Pancreas (tissue), 10 donors: Measurements from ENCODE around the gene ABCA1. TPM values are rescaled to one million over a fixed set of nuclear protein-coding genes. Genes with fewer than 3 reads are reported as not detected.

Experiments
- ATAC-seq, 4 donors: fragments of 200-7000 bp; cut with Tn5 transposase; one replicate each; pipeline versions ENCODE4 v1.8.0 to v1.9.1; 2020; ENCODE audit warnings: mild to moderate bottlenecking in 4 of 4, moderate library complexity in 4 of 4
- DNase-seq, 6 donors: peaks; one replicate each; pipeline ENCODE4 v3.0.0-alpha.2; 2020
- FAIRE-seq: peaks from 2 replicates; lab custom pipeline; 2012; peaks lifted over from hg19 to GRCh38; lab: Jason Lieb, UNC
- H3K27ac ChIP-seq, 4 donors: fragments of 200-600 bp; sonication (generic); 1 replicate in 3 of 4; 2 replicates in 1 of 4; pipeline versions ENCODE4 v1.5.0 to v1.8.0; 2020
- H3K27me3 ChIP-seq, 4 donors: fragments of 200-600 bp; one replicate each; pipeline ENCODE4 v1.8.0; 2021
- H3K36me3 ChIP-seq, 3 donors: fragments of 200-600 bp; sonication (generic) in 1 of 3; one replicate each; pipeline versions ENCODE4 v1.5.0 to v1.8.0; 2020 to 2021
- H3K4me1 ChIP-seq, 3 donors: fragments of 200-600 bp; one replicate each; pipeline ENCODE4 v1.8.0; 2021
- H3K4me3 ChIP-seq, 4 donors: fragments of 200-600 bp; sonication (generic) in 2 of 4; one replicate each; pipeline versions ENCODE4 v1.5.0 to v1.8.0; 2020 to 2021
- H3K9me3 ChIP-seq, 4 donors: fragments of 200-600 bp; one replicate each; pipeline ENCODE4 v1.8.0; 2021
- WGBS, 2 donors: extraction: QIAGEN DNeasy Blood & Tissue Kit; methylation state at CpG; one replicate each; pipeline ENCODE4 v1.1.7; 2013; 5-methylcytosine and 5-hydroxymethylcytosine counted together
- intact Hi-C, 3 donors: fragments of 100-400 bp; cut with DNase I; formaldehyde crosslinking; loops; one replicate each; pipeline versions ENCODE4 v1.11.1 to v1.14.2; 2022
- polyA plus RNA-seq, 2 donors: library from polyadenylated mRNA; stranded (reverse); fragments of 200-250 nt; gene quantifications; one replicate each; pipeline ENCODE4 v1.2.3, GENCODE V29; 2013
- total RNA-seq, 6 donors: library from RNA; stranded (reverse); fragmentation: NEBNext Ultra II Directional in 4 of 6; extraction: Animal tissue kit (Norgen Biotek cat#: 25700) in 4 of 6; gene quantifications; one replicate each; pipeline versions ENCODE4 v1.2.1 to v1.2.4, GENCODE V29; 2021 to 2023
- TF ChIP-seq, protein P1 (sequence below), 4 donors: fragments of 200-600 bp; sonication (generic) in 3 of 4; IDR thresholded peaks; one replicate each; pipeline versions ENCODE4 v1.5.0 to v1.8.0; 2021; ENCODE audit warnings: antibody characterized with exemption in 4 of 4
- donor health status: healthy with polysubstance abuse.
- donor health status: DM: no; HTN: no; CAD: no; lungs with moderate emphysema.
- donor health status: DM: no; HTN: no; CAD: no.
- donor health status: control.
- donor health status: control.
- donor health status: Bipolar disorder and iron deficiency.
- donor health status: DM: yes; HTN: yes; CAD: no.
- donor health status: DM: no; HTN: no; CAD: no.
- donor health status: DM: no; HTN: no; CAD: no.
- donor health status: DM: yes; HTN: yes; CAD: no.

Gene ABCA1
- total and polyA plus RNA-seq, 8 donors, result 3.2 to 20.4 (median 8.6) TPM

DNA sequence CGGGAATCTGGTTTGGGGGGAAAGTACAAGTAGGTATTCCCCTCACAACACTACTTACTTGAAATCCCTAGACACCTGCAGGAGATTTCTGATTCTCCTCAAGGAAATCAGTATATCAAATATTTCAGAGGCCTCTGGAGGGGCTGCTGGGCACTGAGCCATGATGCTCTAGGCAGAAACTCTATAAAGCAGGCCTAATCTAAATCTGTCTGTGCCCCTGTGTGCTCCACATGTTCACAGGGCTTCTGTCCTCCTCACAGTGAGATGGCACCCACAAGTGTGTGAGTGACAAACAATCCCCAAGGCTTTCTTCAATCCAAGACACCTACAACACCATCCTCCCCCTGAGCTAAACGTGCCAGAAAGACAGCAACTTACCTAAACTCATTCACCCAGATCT is 125.0 kb downstream of the ABCA1 start:
- H3K9me3 ChIP-seq, result no peaks in the 10 kb centered on the region
- H3K27me3 ChIP-seq, result no peaks in the 10 kb centered on the region
- FAIRE-seq, result no peak
- peaks cover 0 to 78% (median 34%) of the 10 kb centered on the region in 3 donors for H3K36me3 ChIP-seq
- no peak for ATAC-seq
- intact Hi-C loops, result no loop called here
- no peak overlapping the region for H3K4me3 ChIP-seq
- TF ChIP-seq, protein P1, sequence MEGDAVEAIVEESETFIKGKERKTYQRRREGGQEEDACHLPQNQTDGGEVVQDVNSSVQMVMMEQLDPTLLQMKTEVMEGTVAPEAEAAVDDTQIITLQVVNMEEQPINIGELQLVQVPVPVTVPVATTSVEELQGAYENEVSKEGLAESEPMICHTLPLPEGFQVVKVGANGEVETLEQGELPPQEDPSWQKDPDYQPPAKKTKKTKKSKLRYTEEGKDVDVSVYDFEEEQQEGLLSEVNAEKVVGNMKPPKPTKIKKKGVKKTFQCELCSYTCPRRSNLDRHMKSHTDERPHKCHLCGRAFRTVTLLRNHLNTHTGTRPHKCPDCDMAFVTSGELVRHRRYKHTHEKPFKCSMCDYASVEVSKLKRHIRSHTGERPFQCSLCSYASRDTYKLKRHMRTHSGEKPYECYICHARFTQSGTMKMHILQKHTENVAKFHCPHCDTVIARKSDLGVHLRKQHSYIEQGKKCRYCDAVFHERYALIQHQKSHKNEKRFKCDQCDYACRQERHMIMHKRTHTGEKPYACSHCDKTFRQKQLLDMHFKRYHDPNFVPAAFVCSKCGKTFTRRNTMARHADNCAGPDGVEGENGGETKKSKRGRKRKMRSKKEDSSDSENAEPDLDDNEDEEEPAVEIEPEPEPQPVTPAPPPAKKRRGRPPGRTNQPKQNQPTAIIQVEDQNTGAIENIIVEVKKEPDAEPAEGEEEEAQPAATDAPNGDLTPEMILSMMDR (IDR thresholded peaks at IDR 0.05), result no peak
- 83 to 89% methylated on average over 2 of the region's 2 CpGs for WGBS, 2 donors
- no peak for DNase-seq
- H3K27ac ChIP-seq, result no peak overlapping the region
- H3K4me1 ChIP-seq, result no peaks in the 10 kb centered on the region

DNA sequence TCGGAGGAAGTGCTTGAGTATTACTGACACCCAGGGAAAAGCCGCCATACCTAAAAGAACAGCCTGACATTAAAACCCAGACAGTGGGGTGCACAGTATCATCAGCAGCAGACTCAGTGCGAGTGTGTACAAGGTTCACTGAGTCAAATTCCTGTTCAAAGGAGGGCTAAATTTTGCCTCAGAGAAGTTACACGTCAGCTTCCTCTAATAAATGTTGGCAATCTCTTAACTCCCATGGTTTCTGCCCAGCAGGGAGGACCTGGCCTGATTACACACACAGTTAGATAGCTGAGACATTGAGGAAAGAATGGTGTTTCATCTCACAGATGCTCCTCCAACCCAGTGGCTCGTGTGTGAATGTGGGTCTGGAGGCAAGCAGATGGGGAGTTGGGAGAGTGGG is 125.8 kb downstream of the ABCA1 start:
- 92 to 96% methylated on average over 5 of the region's 5 CpGs for WGBS, 2 donors
- FAIRE-seq, result no peak
- no peaks in the 10 kb centered on the region for H3K4me1 ChIP-seq

DNA sequence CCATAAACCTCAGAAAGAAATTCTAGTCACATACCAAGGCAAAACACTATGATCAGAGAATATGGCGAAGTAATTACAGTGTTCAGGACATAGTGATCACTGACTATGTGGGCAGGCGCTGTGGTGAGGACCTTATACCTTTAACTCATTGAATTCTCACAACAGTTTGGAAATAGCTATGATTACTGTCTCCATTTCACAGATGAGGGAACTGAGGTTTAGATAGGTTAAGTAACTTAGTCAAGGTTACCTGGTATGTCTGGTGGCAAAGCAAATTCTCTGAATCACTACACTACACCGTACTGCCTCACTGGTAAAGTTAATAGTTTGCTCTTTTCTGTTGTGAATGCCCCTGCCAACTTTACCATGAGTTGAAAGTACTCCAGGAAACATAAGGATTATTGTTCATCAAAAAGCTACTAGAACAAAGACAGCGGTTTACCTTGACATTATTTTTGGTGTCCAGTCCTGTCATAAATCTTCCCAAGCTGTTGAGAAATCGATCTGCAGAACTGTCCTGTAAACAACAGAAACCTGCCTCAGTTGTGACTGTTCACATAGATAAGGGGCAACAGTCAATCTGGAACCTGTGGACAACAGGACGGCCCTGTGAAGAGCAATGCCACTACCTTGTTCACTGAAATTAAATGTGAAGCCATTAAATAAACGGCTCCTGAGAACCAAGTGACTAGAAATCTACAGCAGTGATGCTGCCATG is 127.7 kb downstream of the ABCA1 start:
- no peaks in the 10 kb centered on the region for H3K9me3 ChIP-seq
- H3K36me3 ChIP-seq, result peaks cover 4 to 88% (median 35%) of the 10 kb centered on the region in 3 donors
- H3K4me3 ChIP-seq, result no peak overlapping the region
- ATAC-seq (no peak), DNase-seq (no peak), FAIRE-seq (no peak)
- no peak overlapping the region for H3K27ac ChIP-seq
- intact Hi-C loops, result no loop called here
- H3K27me3 ChIP-seq, result no peaks in the 10 kb centered on the region
- TF ChIP-seq, protein P1 (IDR thresholded peaks at IDR 0.05), result no peak
- H3K4me1 ChIP-seq, result no peaks in the 10 kb centered on the region
- WGBS, 2 donors, result 74 to 77% methylated on average over 7 of the region's 7 CpGs

More for the DNA sequence above, 125.8 kb downstream of the ABCA1 start:
- intact Hi-C loops, result no loop called here
- TF ChIP-seq, protein P1 (IDR thresholded peaks at IDR 0.05), result no peak
- Histone ChIP-seq H3K9me3 (no peaks in the 10 kb centered on the region), H3K27ac (no peak overlapping the region), H3K27me3 (no peaks in the 10 kb centered on the region), H3K36me3 (peaks cover 0 to 86% (median 39%) of the 10 kb centered on the region in 3 donors), H3K4me3 (no peak overlapping the region)
- DNase-seq (no peak), ATAC-seq (no peak)

DNA sequence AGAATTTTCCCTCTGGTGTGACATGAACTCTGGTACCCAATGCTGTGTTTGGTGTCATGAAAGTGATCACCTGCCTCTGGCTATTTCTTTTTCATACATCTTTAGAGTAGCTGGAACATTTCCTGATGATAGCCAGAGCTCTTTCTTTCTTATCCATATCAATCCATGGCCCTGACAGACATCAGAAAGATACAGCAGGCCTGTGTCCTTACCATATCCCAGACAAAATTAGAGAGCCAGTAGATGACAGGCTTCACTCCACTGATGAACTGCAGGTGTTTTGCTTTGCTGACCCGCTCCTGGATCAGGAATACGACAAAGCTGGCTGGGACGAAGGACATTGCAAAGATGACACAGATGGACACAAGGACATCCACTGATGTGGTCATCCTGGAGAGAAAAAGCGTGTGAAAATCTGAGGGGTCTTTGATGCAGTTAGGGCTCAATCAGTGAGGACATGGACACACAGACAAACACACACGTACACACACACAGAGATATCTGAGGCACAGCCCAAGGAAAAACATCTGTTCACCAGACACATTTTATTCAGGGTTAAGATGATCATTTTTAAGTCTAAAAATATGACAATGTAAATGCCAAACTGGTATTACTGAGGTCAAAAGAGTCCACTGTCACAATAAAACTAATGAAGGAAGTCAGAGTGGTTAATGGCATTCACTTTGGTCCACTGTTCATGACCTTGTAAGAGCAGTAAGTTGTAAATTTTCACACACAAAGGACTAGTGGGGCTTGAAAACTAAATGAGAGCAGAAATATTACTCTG is 129.6 kb downstream of the ABCA1 start:
- no peak for ATAC-seq
- no peaks in the 10 kb centered on the region for H3K27me3 ChIP-seq
- H3K36me3 ChIP-seq, result peaks cover 4 to 79% (median 38%) of the 10 kb centered on the region in 3 donors
- no peak overlapping the region for H3K27ac ChIP-seq
- H3K9me3 ChIP-seq, result no peaks in the 10 kb centered on the region
- DNase-seq, result no peak
- TF ChIP-seq, protein P1 (IDR thresholded peaks at IDR 0.05), result no peak
- H3K4me3 ChIP-seq, result no peak overlapping the region
- H3K4me1 ChIP-seq, result no peaks in the 10 kb centered on the region
- intact Hi-C loops, result no loop called here
- FAIRE-seq, result no peak
- WGBS, 2 donors, result 76 to 78% methylated on average over 5 of the region's 5 CpGs
